CD1c-positive myeloid dendritic cell (primary cell): ENCODE measurements around the gene TMEM132D.
"Not testable (repeated sequence)": the region's sequence is repeated elsewhere in the genome, so short reads cannot be mapped to it uniquely, and the experiment has no call there.

ENCODE experiments used
- DNase-seq: peaks from one replicate; pipeline ENCODE4 v3.0.0-alpha.2; 2016; ENCODE audit errors: extremely low spot score

Gene TMEM132D

DNA sequence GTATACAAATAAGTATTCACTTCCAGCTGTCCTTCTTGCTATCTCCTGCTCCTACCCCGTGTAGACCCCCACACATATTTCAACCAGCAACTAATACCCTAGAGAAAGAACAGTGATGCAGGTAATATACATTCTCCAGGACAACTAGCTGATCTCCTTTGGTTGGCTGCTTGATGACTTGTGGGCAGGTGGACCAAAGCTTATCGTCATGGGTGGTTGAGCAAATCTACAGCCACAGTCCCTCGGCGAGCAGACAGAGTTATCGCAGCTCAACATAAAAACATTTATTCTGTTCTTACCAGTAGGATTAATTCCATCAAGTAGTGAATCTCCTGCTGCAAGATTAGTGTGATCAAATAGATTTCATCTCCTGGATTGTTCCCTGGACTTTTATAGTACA is 314.3 kb downstream of the TMEM132D start:
- no peak for DNase-seq

- no peak for DNase-seq
Observed at GRCh38 chr12:129588142-129588541, 315.7 kb downstream of the TMEM132D start.

GRCh38 chr12:129585296-129585695 is 318.5 kb downstream of the TMEM132D start:
- DNase-seq: no peak

DNA sequence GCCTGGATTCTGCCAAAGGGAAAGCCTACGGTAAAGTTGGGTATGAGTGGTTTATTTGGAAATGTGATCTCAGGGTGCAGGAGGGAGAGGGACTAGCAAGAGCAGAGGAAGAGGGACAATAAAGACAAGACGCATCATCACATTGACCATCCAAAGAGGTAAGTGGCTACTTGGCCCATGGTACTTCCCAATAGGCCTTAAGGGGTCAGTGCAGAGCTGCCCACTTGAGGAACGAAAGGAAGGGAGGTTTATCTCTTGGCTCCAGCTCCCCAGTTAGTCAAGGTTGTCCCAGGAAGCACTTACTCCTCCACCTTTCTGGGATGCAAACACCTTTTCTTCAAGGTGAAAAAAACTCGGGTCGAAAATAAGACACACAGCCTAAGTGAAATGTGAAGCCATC is 323.9 kb downstream of the TMEM132D start:
- DNase-seq: no peak

DNA sequence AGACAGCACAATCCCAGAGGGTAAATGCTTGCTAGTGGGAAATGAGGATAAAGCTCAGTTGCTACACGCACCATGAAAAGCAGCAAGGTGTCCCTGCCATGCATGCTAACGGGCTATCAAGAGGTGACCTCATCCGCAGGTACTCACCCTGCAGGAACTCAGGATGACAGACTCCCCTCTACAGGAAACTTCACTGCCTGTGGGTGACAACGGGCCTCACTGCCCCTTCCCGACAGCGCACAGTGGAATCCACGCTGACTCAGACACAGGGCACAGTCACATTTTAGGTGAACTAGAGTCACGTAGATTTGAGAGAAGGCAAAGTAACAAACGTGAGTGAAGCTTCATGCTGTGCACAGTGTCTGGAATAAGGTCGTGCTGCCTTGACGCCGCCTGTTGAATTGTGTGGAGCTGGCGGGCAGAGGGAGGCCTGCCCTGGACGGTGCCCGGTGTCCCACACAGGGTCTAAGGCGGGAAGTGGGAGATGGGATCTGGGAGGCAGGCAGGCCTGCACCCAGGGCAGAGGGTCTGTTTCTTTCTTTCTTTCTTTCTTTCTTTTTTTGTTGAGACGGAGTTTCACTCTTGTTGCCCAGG is 331.8 kb downstream of the TMEM132D start:
- DNase-seq: no peak

GRCh38 chr12:129570796-129571400 is 332.9 kb downstream of the TMEM132D start:
- DNase-seq: no peak

DNA sequence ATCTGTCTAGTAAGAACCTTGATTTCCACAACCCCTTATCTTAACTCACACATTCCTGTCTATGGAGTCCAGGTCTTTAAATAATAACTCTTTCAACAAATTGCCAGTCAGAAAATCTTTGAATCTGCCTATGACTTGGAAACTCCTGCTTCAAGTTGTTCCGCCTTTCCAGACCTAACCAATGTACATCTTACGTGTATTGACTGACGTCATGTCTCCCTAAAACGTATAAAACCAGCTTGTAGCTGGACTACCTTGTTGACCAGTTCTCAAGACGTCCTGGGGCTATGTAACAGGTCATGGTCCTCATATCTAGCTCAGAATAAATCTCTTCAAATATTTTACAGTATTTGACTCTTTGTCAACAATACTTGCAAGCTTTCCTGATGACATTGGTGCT is 337.0 kb downstream of the TMEM132D start:
- DNase-seq: no peak

- DNase-seq: no peak
Observed at GRCh38 chr12:129564768-129565167, 339.1 kb downstream of the TMEM132D start.

DNA sequence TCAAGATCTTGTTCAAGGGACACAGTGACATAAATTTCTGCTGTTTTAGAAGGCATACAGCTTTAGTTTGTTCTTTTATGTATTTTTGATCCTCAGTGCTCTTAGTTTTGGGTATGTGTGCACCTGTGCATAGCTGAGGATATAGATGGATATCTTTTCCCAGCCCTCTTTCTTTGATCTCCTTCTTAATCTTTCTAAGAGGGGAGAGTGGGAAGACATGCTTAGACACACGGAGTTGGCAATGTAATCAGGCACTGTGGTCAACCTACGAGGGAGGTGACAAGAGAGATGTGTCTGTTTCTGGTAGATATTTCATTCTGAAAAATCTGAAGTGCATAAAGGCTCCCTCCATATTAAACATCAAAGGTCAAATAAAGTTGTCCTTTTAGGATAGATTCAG is 340.6 kb downstream of the TMEM132D start:
- DNase-seq: no peak

DNA sequence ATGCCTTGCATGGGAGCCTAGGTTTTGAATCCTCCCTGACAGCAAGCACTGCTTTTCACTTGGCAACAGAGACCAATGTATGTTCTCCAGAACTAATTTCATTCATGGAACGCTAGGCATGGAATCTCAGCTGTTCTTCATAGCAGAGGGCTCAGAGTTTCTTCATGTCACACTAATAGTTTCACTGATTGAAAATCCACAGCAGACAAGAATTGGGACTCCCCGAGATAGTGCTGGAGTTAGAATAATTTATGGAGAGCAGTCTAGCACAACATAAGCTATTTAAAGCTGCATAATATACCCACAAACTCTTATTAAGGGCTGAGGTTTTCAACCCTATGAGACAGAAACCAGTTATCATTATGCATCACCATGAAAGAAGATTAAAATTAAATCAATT is 342.5 kb downstream of the TMEM132D start:
- DNase-seq: no peak

DNA sequence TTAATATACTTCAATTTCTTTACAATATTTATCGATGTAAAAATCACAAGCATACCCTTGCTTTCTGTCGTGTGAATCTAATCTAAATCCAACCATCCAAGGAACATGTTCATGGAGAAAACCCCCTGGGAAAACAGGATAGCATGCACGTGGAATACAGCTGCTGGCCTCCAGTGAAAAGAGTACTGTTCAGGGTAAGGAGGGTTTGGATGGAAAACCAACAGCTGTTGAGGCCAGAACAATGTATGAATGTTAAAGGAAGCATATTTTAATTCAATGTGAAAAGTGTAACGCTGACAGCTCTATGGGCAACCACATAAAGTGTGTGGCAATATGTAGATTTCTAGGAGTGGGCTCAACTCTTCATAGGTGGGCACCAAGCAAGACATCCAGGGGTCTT is 344.0 kb downstream of the TMEM132D start:
- no peak for DNase-seq

DNA sequence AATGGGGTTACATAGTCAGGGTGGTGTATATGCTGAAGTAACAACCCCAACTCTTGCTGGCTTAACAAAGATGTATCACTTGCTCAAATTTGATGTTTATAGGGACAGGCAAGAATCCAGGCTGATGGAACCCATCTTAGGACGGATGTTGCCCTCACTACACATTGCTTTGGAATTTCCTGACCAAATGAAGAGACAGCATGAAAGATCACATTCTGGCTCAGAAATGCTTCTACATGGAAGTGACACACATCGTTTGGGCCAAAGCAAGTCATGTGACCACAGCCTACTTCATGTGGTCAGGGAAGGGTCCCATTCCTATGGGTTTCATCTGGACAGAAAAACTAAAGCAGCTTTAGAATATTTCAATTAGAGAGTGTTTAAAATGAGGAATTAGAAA is 345.8 kb downstream of the TMEM132D start:
- no peak for DNase-seq

- no peak for DNase-seq
Observed at GRCh38 chr12:129556082-129556481, 347.7 kb downstream of the TMEM132D start.

DNA sequence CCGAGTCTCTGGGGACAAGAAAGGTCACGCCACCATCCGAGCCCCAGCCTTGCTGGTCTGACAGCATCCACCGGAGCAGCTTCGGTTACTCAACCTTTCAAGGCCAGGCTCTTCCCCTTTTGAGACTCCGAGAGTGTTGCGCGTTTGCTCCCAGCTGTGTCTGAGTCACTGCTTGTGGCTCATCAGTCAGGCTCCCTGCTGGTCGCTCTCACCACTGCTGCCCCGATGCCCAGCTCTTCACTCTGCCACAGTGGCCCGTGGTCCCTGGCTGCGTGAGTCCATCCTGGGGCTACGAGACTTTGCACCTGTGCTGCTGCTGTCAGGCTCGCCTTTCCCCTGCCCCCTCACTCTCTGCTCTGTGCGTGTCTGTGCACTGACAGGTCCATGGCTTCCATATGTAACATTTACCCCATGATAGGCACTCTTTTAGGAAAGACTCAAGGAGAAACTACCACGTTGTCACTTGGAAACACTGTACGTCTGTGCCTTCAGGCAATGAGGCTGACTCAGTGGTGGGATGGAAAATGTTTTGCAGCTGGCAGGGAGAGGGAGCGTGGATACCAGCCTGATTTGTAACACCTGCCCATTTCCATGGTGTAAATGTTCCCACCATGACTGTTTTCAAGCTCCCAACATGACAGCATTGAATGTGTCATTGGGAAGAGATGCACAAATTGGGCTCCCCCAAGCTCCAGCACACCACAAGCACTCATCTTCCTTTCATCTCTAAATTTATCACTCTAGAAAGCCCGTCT is 350.7 kb downstream of the TMEM132D start:
- DNase-seq: no peak

- DNase-seq: no peak
Observed at GRCh38 chr12:129551441-129551840, 352.4 kb downstream of the TMEM132D start.

- DNase-seq: no peak
Observed at GRCh38 chr12:129550353-129550752, 353.5 kb downstream of the TMEM132D start.

DNA sequence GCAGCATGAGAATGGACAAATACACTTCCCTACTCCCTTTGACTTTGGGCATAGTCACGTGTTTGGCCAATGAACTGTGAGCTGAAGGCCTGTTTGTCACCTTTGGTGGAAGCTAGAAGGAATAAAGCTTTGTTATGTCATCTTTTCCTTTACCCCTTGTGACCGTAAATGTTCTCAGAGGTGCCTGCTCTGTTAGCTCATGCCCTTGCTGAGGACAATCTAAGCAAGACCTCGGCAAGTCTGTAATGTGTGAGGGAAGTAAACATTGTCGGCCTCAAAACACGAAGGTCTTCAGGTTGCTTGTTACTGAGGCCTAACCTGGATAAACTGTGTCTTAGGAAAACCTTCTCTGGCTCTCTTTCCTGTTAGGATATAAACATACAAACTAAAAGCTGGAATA is 354.2 kb downstream of the TMEM132D start:
- DNase-seq: no peak

GRCh38 chr12:129549020-129549419 is 354.8 kb downstream of the TMEM132D start:
- DNase-seq: not testable (repeated sequence)

DNA sequence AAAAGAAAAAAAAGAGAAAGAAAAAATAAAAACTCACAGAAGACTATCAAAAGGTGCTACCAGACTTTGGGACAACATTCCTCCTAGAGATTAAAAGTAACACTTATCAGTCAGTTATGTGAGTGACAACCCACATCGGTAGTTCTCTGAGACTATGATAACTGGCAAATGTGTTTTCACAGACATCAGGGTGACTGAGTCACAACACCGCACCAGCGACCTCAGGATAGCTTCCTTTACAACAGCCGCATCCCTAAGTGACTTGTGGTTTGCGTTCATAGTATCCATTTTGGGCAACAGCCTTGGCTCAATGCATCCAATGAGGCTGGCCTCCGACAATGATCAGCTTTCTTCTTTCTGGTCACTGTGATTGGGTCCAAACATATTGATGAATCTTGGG is 359.1 kb downstream of the TMEM132D start:
- no peak for DNase-seq

DNA sequence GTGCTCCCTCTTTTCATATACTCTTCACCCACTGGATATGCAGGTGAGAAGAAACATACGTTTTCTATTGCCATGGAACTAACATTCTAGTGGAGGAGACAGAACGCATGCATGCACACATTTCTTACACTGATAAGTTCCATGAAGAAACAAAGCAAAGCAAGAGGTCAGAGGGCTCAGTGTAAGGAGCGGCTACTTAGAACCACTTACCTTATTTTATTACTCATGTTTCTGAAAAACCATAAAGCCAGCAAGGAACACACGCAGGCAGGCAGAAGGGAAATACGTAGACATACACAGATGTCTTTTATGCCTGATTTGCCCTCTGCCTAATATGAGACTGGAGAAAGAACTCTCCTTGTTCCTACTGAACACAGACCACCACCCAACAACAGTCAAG is 362.9 kb downstream of the TMEM132D start:
- no peak for DNase-seq

DNA sequence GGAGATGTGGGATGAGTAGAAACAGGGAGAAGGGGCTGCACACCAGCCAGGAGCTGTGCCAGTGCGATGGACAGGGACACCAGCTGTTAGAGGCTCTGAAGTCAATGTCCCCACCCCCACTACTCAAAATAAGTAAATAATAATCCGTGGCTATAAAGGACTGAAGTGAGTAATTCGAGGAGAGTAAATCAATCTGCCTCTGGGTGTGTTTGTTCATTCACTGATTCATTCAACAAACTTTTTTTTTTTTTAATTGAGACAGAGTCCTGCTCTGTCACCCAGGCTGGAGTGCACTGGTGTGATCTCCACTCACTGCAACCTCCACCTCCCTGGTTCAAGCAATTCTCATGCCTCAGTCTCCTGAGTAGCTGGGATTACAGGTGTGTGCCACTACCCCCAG is 363.6 kb downstream of the TMEM132D start:
- DNase-seq: no peak

DNA sequence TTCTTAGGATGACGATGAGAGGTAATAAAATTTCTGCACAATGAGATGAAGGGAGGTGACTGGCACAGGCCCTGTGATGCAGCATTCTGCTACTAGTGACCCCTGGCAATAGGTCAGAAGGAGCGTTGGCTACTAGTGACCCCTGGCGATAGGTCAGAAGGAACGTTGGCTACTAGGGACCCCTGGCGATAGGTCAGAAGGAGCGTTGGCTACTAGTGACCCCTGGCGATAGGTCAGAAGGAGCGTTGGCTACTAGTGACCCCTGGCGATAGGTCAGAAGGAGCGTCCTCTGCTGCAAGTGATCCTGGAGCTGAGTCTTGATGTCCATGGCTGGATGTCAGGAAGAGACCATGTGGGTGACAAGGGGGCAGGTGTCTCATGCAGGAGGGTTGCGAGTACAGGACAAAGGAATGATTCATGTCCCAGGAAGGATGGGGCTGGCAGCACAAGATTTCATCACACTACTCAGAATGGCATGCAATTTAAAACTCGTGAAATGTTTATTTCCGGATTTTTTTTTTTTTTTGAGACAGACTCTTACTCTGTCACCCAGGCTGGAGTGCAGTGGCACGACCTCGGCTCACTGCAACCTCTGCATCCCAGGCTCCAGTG is 365.0 kb downstream of the TMEM132D start:
- DNase-seq: not testable (repeated sequence)

DNA sequence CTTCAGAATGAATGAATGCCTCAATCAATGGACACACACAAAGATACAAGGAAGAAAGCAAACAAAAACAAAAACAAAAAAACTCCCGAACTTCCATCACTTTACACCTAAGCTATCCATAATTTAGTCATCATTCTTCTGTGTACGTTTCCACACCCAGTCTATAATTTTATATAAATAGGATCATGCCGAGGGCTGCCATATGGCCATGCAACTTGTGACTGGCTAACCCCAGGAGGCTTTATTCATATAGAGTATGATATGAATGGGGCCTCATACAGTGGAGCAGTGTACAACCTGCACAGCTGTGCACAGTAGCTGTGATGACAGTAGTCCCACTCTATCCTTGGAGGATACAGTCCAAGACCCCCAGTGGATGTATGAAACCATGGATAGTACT is 365.7 kb downstream of the TMEM132D start:
- DNase-seq: no peak
